Measurements from ENCODE around the gene PGAP6. TPM values are rescaled to one million over a fixed set of nuclear protein-coding genes. Genes with fewer than 3 reads are reported as not detected.

The PGAP6 gene
- total and polyA plus RNA-seq, 2 of the 13 experiments (the other 11 are each of a cell fraction or from before 2014, with no cell fraction given) = 52.7 to 136 TPM

- TF ChIP-seq ZNF687 (CRISPR knock-in tag; IDR thresholded peaks at IDR 0.05) (peak; percentile 90), ZNF766 (CRISPR knock-in tag; IDR thresholded peaks at IDR 0.05; ENCODE audit: borderline replicate concordance) (no peak), KDM1A (CRISPR knock-in tag; IDR thresholded peaks at IDR 0.05) (peak; percentile 32; the same call in 1 of the 2 replicates), ZNF367 (CRISPR knock-in tag; IDR thresholded peaks at IDR 0.05; ENCODE audit: borderline replicate concordance) (no peak), ZNF354B (CRISPR knock-in tag; IDR thresholded peaks at IDR 0.05) (0 out of 2 replicates have a peak, but pooled peaks have one; percentile 43), ZNF3 (CRISPR knock-in tag; IDR thresholded peaks at IDR 0.05) (no peak), SATB2 (CRISPR knock-in tag; IDR thresholded peaks at IDR 0.05) (no peak), ZBTB37 (CRISPR knock-in tag; IDR thresholded peaks at IDR 0.05) (no peak), ZEB1 (IDR thresholded peaks at IDR 0.05; ENCODE audit: insufficient replicate concordance, low read depth) (no peak)
- TF ChIP-seq, protein P1, sequence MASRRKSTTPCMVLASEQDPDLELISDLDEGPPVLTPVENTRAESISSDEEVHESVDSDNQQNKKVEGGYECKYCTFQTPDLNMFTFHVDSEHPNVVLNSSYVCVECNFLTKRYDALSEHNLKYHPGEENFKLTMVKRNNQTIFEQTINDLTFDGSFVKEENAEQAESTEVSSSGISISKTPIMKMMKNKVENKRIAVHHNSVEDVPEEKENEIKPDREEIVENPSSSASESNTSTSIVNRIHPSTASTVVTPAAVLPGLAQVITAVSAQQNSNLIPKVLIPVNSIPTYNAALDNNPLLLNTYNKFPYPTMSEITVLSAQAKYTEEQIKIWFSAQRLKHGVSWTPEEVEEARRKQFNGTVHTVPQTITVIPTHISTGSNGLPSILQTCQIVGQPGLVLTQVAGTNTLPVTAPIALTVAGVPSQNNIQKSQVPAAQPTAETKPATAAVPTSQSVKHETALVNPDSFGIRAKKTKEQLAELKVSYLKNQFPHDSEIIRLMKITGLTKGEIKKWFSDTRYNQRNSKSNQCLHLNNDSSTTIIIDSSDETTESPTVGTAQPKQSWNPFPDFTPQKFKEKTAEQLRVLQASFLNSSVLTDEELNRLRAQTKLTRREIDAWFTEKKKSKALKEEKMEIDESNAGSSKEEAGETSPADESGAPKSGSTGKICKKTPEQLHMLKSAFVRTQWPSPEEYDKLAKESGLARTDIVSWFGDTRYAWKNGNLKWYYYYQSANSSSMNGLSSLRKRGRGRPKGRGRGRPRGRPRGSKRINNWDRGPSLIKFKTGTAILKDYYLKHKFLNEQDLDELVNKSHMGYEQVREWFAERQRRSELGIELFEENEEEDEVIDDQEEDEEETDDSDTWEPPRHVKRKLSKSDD (CRISPR knock-in tag; IDR thresholded peaks at IDR 0.05; ENCODE audit: low read depth) = peak; percentile 63; the same call in 1 of the 2 replicates
- TF ChIP-seq, protein P2, sequence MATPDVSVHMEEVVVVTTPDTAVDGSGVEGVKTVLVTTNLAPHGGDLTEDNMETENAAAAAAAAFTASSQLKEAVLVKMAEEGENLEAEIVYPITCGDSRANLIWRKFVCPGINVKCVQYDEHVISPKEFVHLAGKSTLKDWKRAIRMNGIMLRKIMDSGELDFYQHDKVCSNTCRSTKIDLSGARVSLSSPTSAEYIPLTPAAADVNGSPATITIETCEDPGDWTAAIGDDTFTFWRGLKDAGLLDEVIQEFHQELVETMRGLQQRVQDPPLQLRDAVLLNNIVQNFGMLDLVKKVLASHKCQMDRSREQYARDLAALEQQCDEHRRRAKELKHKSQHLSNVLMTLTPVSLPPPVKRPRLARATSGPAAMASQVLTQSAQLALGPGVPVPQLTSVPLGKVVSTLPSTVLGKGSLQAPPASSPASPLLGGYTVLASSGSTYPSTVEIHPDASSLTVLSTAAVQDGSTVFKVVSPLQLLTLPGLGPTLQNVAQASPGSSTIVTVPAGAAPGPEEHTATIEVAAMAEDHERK (CRISPR knock-in tag; IDR thresholded peaks at IDR 0.05; ENCODE audit: low read depth) = no peak
These were observed 24.0 kb upstream of the PGAP6 start (continued) for GRCh38 chr16:405548-406506.
